GM19328 (cell line): ENCODE results near the gene PHGDH.
"Not testable (repeated sequence)": the region's sequence is repeated elsewhere in the genome, so short reads cannot be mapped to it uniquely, and the experiment has no call there.

Experiments
- ATAC-seq: cut with Tn5 transposase; IDR thresholded peaks from one replicate; pipeline ENCODE4 v1.9.1; 2021; ENCODE audit warnings: mild to moderate bottlenecking, moderate library complexity; ENCODE audit not compliant: unreplicated experiment

The PHGDH gene

GRCh38 chr1:119786046-119786445 is 74.3 kb downstream of the PHGDH start:
- not testable (repeated sequence) for ATAC-seq

- ATAC-seq = not testable (repeated sequence)
Measured at GRCh38 chr1:119786473-119787050, 74.8 kb downstream of the PHGDH start.

- no peak for ATAC-seq
Measured at GRCh38 chr1:119787776-119788175, 76.0 kb downstream of the PHGDH start.

- ATAC-seq = no peak
Measured at GRCh38 chr1:119790451-119791198, 78.9 kb downstream of the PHGDH start.

GRCh38 chr1:119791377-119791776 is 79.6 kb downstream of the PHGDH start:
- no peak for ATAC-seq
